ENCODE data around the gene EVA1A. TPM values are rescaled to one million over a fixed set of nuclear protein-coding genes. Genes with fewer than 3 reads are reported as not detected.

Gene EVA1A
- total and polyA plus RNA-seq, 2 of the 8 experiments (the other 6 are each of a cell fraction or from before 2014, with no cell fraction given) = 2.4 to 4.3 TPM

DNA sequence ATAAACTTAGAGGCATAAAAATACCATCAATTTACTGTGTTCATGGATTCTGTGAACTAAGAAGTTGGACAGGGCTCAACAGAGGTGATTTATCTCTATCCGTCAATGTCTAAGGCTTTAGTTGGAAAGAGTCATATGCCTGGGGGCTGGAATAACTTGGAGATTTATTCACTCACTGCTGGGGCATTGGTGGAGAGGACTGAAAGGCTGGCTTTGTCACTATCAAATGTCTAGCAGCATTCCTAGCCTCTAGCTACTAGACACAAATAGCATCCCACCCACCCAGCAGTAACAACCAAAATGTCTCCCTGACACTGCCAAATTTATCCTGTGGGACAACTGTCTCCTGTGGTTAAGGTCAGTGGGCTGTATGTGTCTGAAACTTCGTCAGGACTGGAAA lies 71.0 kb downstream of the EVA1A start:
- Histone ChIP-seq H3K9me3 (ENCODE audit: insufficient read depth in 2 of 2, low read depth in 1 of 2, low read length in 1 of 2) (0 out of 4 replicates have a peak, but pooled peaks cover 0 to 2% of the 10 kb centered on the region in 2 experiments), H3K4ac (replicated peaks; ENCODE audit: insufficient read length, low read depth, low read length) (no peak overlapping the region), H3K36me3 (ENCODE audit: control insufficient read depth in 2 of 4, insufficient read depth in 4 of 4, low read length in 3 of 4) (no peaks in the 10 kb centered on the region), H2BK5ac (ENCODE audit: low read depth, low read length) (no peak overlapping the region), H2BK15ac (ENCODE audit: low read length) (no peak overlapping the region), H3K23ac (ENCODE audit: insufficient read length) (no peak overlapping the region), H3K4me3 (ENCODE audit: extremely low read depth in 1 of 4, insufficient read depth in 2 of 4, low read depth in 3 of 4, low read length in 4 of 4) (no peak overlapping the region), H3K79me1 (ENCODE audit: low read depth, low read length) (no peaks in the 10 kb centered on the region), H3K56ac (replicated peaks; ENCODE audit: insufficient read length, low read depth, low read length) (no peak overlapping the region), H2BK12ac (ENCODE audit: low read depth, low read length) (no peak overlapping the region), H3K27ac (ENCODE audit: low read depth, low read length) (no peak overlapping the region), H2AFZ (ENCODE audit: low read length) (no peak overlapping the region), H3K79me2 (ENCODE audit: control insufficient read depth in 1 of 2, insufficient read depth in 2 of 2, low read length in 2 of 2) (no peaks in the 10 kb centered on the region), H3K4me2 (ENCODE audit: insufficient read depth in 1 of 2, low read depth in 2 of 2, low read length in 2 of 2) (no peak overlapping the region), H4K8ac (ENCODE audit: extremely low read depth, insufficient read depth, low read length) (no peak overlapping the region), H4K20me1 (replicated peaks in 1 of 2; ENCODE audit: control insufficient read depth in 1 of 2, insufficient read depth in 2 of 2, low read length in 2 of 2) (no peaks in the 10 kb centered on the region), H3K27me3 (replicated peaks in 1 of 4; ENCODE audit: control insufficient read depth in 3 of 4, extremely low read depth in 1 of 4, insufficient read depth in 3 of 4, low read length in 3 of 4) (no peaks in the 10 kb centered on the region), H2BK20ac (ENCODE audit: low read length) (no peak overlapping the region), H3K18ac (ENCODE audit: extremely low read depth, low read length) (no peak overlapping the region), H3K4me1 (replicated peaks in 1 of 4; ENCODE audit: control insufficient read depth in 3 of 4, insufficient read depth in 4 of 4, low read length in 3 of 4) (no peaks in the 10 kb centered on the region), H2BK120ac (replicated peaks; ENCODE audit: low read depth, low read length) (no peak overlapping the region), H3K9ac (replicated peaks in 1 of 4; ENCODE audit: extremely low read depth in 1 of 4, low read depth in 3 of 4, low read length in 3 of 4) (no peak overlapping the region), H4K91ac (replicated peaks; ENCODE audit: insufficient read length, low read length) (no peak overlapping the region), H3K23me2 (ENCODE audit: low read depth, low read length) (no peaks in the 10 kb centered on the region), H4K5ac (ENCODE audit: insufficient read length, low read depth, low read length) (no peak overlapping the region), H2AK5ac (ENCODE audit: low read depth, low read length) (no peak overlapping the region), H3K14ac (ENCODE audit: insufficient read length) (no peak overlapping the region)
- no peak for DNase-seq (ENCODE audit: low read depth in 1 of 2, low spot score in 2 of 2)
- CTCF ChIA-PET (ENCODE audit: partially characterized antibody) = interaction anchor here (1.3 to 2.9 kb wide), 4 partner anchors 9 to 120 kb away, joined by 3 to 11 read pairs (median 4); no protein-coding TSS in a partner anchor
- POLR2A ChIA-PET (ENCODE audit: partially characterized antibody) = no interaction called here
- TF ChIP-seq, protein P1, sequence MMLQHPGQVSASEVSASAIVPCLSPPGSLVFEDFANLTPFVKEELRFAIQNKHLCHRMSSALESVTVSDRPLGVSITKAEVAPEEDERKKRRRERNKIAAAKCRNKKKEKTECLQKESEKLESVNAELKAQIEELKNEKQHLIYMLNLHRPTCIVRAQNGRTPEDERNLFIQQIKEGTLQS (IDR thresholded peaks at IDR 0.05; ENCODE audit: insufficient read depth, low read depth, low read length) = no peak
- TF ChIP-seq EGR1 (IDR thresholded peaks at IDR 0.05; ENCODE audit: borderline replicate concordance, low read depth, low read length) (no peak), BCL11A (IDR thresholded peaks at IDR 0.05; ENCODE audit: low read depth in 2 of 2, low read length in 2 of 2) (no peak), POLR2AphosphoS5 (IDR thresholded peaks at IDR 0.05; ENCODE audit: low read depth, low read length) (no peak), HDAC6 (IDR thresholded peaks at IDR 0.05; ENCODE audit: low read depth, low read length) (no peak), BACH1 (IDR thresholded peaks at IDR 0.05; ENCODE audit: low read length) (no peak), KDM5A (IDR thresholded peaks at IDR 0.05; ENCODE audit: low read length) (no peak), TEAD4 (IDR thresholded peaks at IDR 0.05; ENCODE audit: low read depth, low read length) (no peak), POU5F1 (IDR thresholded peaks at IDR 0.05; ENCODE audit: low read depth, low read length) (no peak), MAFK (IDR thresholded peaks at IDR 0.05; ENCODE audit: low read depth, low read length) (no peak)
- TF ChIP-seq, protein P2, sequence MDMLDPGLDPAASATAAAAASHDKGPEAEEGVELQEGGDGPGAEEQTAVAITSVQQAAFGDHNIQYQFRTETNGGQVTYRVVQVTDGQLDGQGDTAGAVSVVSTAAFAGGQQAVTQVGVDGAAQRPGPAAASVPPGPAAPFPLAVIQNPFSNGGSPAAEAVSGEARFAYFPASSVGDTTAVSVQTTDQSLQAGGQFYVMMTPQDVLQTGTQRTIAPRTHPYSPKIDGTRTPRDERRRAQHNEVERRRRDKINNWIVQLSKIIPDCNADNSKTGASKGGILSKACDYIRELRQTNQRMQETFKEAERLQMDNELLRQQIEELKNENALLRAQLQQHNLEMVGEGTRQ (IDR thresholded peaks at IDR 0.05; ENCODE audit: low read length) = no peak
- FAIRE-seq = no peak
- 90% methylated on average over 2 of the region's 2 CpGs; no CpG with 5 or more reads in 1 of the 2 experiments for WGBS, 2 experiments (ENCODE audit: extremely low coverage in 1 of 2, insufficient coverage in 1 of 2, insufficient read length in 1 of 2, insufficient replicate concordance in 2 of 2, low coverage in 1 of 2, low lambda C conversion rate in 2 of 2, missing lambda C conversion rate in 1 of 2)

Data from H1 (cell line).